ENCODE measurements around the gene NAGLU. TPM values are rescaled to one million over a fixed set of nuclear protein-coding genes. Genes with fewer than 3 reads are reported as not detected.
A peak's percentile ranks its signal among the peaks of the same experiment; 100 is the strongest.

Gene NAGLU
- total RNA-seq, 1 donor from 2014 or later = 25.2 TPM

- no peak for TF ChIP-seq CTCF (conservative IDR thresholded peaks at IDR 0.05; ENCODE audit: low read depth, low read length)
- no peak for DNase-seq (ENCODE audit: low read depth)
- peak overlapping the region; percentile 94 for H3K4me3 ChIP-seq (ENCODE audit: low read depth, low read length)
Observed at GRCh38 chr17:42562388-42563142, 26.5 kb downstream of the NAGLU start.

GRCh38 chr17:42563143-42563509 lies 27.1 kb downstream of the NAGLU start:
- no peak for TF ChIP-seq CTCF (conservative IDR thresholded peaks at IDR 0.05; ENCODE audit: low read depth, low read length)
- H3K4me3 ChIP-seq (ENCODE audit: low read depth, low read length) = peak overlapping the region; percentile 94
- no peak for DNase-seq (ENCODE audit: low read depth)

GRCh38 chr17:42563543-42563942 lies 27.5 kb downstream of the NAGLU start:
- no peak for TF ChIP-seq CTCF (conservative IDR thresholded peaks at IDR 0.05; ENCODE audit: low read depth, low read length)
- peak overlapping the region; percentile 94 for H3K4me3 ChIP-seq (ENCODE audit: low read depth, low read length)
- DNase-seq (ENCODE audit: low read depth) = no peak

- DNase-seq (ENCODE audit: low read depth) = no peak
- TF ChIP-seq CTCF (conservative IDR thresholded peaks at IDR 0.05; ENCODE audit: low read depth, low read length) = no peak
- peak overlapping the region; percentile 94 for H3K4me3 ChIP-seq (ENCODE audit: low read depth, low read length)
Observed at GRCh38 chr17:42563950-42564349, 27.9 kb downstream of the NAGLU start.

- no peak for DNase-seq (ENCODE audit: low read depth)
- no peak for TF ChIP-seq CTCF (conservative IDR thresholded peaks at IDR 0.05; ENCODE audit: low read depth, low read length)
- H3K4me3 ChIP-seq (ENCODE audit: low read depth, low read length) = no peak overlapping the region
Observed at GRCh38 chr17:42564815-42565522, 28.9 kb downstream of the NAGLU start.

GRCh38 chr17:42565523-42566214 lies 29.6 kb downstream of the NAGLU start:
- no peak overlapping the region for H3K4me3 ChIP-seq (ENCODE audit: low read depth, low read length)
- no peak for DNase-seq (ENCODE audit: low read depth)
- TF ChIP-seq CTCF (conservative IDR thresholded peaks at IDR 0.05; ENCODE audit: low read depth, low read length) = no peak
